Ishikawa (cell line): Measurements from ENCODE around the gene PRR5.

Experiments used
- CEBPB ChIP-seq: IDR thresholded peaks from 2 replicates; pipeline ENCODE4 v1.6.1; 2012
- EGR1 ChIP-seq: IDR thresholded peaks from 2 replicates; pipeline ENCODE4 v1.6.1; 2012
- EP300 ChIP-seq: IDR thresholded peaks from 2 replicates; pipeline ENCODE4 v1.6.1; 2012; ENCODE audit warnings: borderline replicate concordance
- FOXM1 ChIP-seq: IDR thresholded peaks from 2 replicates; pipeline ENCODE4 v1.6.1; 2012; ENCODE audit warnings: low read depth, borderline replicate concordance
- MAX ChIP-seq: IDR thresholded peaks from 2 replicates; pipeline ENCODE4 v1.6.1; 2012
- NFIC ChIP-seq: IDR thresholded peaks from 2 replicates; pipeline ENCODE4 v1.6.1; 2012
- REST ChIP-seq: IDR thresholded peaks from 2 replicates; pipeline ENCODE4 v1.6.1; 2012; ENCODE audit warnings: low read depth, mild to moderate bottlenecking
- TAF1 ChIP-seq: IDR thresholded peaks from 2 replicates; pipeline ENCODE4 v1.6.1; 2012; ENCODE audit warnings: low read depth, mild to moderate bottlenecking
- YY1 ChIP-seq: IDR thresholded peaks from 2 replicates; pipeline ENCODE4 v1.6.1; 2012; ENCODE audit warnings: low read depth

- TF ChIP-seq EP300 (no peak), CEBPB (no peak), FOXM1 (no peak), TAF1 (no peak), YY1 (no peak), NFIC (0 out of 2 replicates have a peak, but pooled peaks have one; percentile 29), EGR1 (no peak), REST (no peak), MAX (no peak)
Observed at GRCh38 chr22:44782363-44782963, 80.5 kb downstream of the PRR5 start.
